Ovary (tissue), 3 donors: Measurements from ENCODE around the gene CD200.

Experiments used
- CTCF ChIP-seq, 3 donors: fragments of 450-650 bp in 2 of 3; fragments of 200-600 bp in 1 of 3; IDR thresholded peaks; one replicate each; pipeline versions ENCODE4 v1.5.1 to v1.8.0; 2016 to 2022; ENCODE audit warnings: antibody characterized with exemption in 3 of 3, mild to moderate bottlenecking in 1 of 3
- EP300 ChIP-seq: sonication (generic); formaldehyde crosslinking; IDR thresholded peaks from one replicate; pipeline ENCODE4 v1.6.1; 2017; ENCODE audit warnings: antibody characterized with exemption
- donor health status: DM: no; HTN: no; CAD: no.

- no peak for TF ChIP-seq EP300
- no peak for TF ChIP-seq CTCF (IDR thresholded peaks at IDR 0.05)
Observed at GRCh38 chr3:112401617-112402016, 68.7 kb downstream of the CD200 start.
